Heart left ventricle (tissue), 16 donors: Measurements from ENCODE around the gene KHDC1L. TPM values are rescaled to one million over a fixed set of nuclear protein-coding genes. Genes with fewer than 3 reads are reported as not detected.

Experiments used
- ATAC-seq, 4 donors: fragments of 200-7000 bp; cut with Tn5 transposase; one replicate each; pipeline ENCODE4 v1.9.1; 2020 to 2022; ENCODE audit warnings: moderate library complexity in 4 of 4, mild to moderate bottlenecking in 3 of 4, moderate number of reproducible peaks in 1 of 4
- DNase-seq, 5 donors: peaks; one replicate each; pipeline ENCODE4 v3.0.0-alpha.2; 2020
- H3K27ac ChIP-seq, 12 donors: fragments of 200-600 bp; sonication (generic) in 4 of 12; one replicate each; pipeline versions ENCODE4 v1.5.0 to v1.8.0; 2016 to 2022; ENCODE audit warnings: mild to moderate bottlenecking in 2 of 12
- H3K27me3 ChIP-seq, 9 donors: fragments of 200-600 bp; sonication (generic) in 2 of 9; one replicate each; pipeline versions ENCODE4 v1.5.1 to v1.8.0; 2016 to 2022; ENCODE audit warnings: mild to moderate bottlenecking in 3 of 9
- H3K36me3 ChIP-seq, 9 donors: fragments of 200-600 bp; sonication (generic) in 2 of 9; one replicate each; pipeline versions ENCODE4 v1.5.0 to v1.8.0; 2018 to 2022; ENCODE audit warnings: mild to moderate bottlenecking in 2 of 9
- H3K4me1 ChIP-seq, 12 donors: fragments of 200-600 bp; sonication (generic) in 4 of 12; one replicate each; pipeline versions ENCODE4 v1.5.0 to v1.8.0; 2016 to 2022; ENCODE audit warnings: mild to moderate bottlenecking in 3 of 12
- H3K4me3 ChIP-seq, 12 donors: fragments of 200-600 bp; sonication (generic) in 4 of 12; one replicate each; pipeline versions ENCODE4 v1.5.0 to v1.8.0; 2017 to 2022; ENCODE audit warnings: mild to moderate bottlenecking in 9 of 12, moderate library complexity in 4 of 12
- H3K9me3 ChIP-seq, 12 donors: fragments of 200-600 bp; sonication (generic) in 4 of 12; one replicate each; pipeline versions ENCODE4 v1.5.0 to v1.8.0; 2016 to 2022; ENCODE audit warnings: mild to moderate bottlenecking in 1 of 12
- POLR2A ChIP-seq, 2 donors: fragments of 450-650 bp; IDR thresholded peaks; one replicate each; pipeline ENCODE4 v1.6.1; 2017; ENCODE audit warnings: antibody characterized with exemption in 2 of 2, mild to moderate bottlenecking in 2 of 2, moderate library complexity in 2 of 2
- WGBS, 4 donors: extraction: QIAGEN DNeasy Blood & Tissue Kit in 2 of 4; methylation state at CpG; one replicate each; pipeline versions ENCODE4 v1.1.5 to v1.1.7; 2013 to 2018; 5-methylcytosine and 5-hydroxymethylcytosine counted together
- intact Hi-C, 10 donors: fragments of 100-400 bp; cut with DNase I; formaldehyde crosslinking; loops; one replicate each; pipeline versions ENCODE4 v1.11.1 to v1.14.2; 2022
- polyA plus RNA-seq, 2 donors: library from polyadenylated mRNA; stranded (reverse); fragments of 200-250 nt; gene quantifications; one replicate each; pipeline ENCODE4 v1.2.3, GENCODE V29; 2013
- total RNA-seq, 9 donors: library from RNA; depleted of rRNA in 2 of 9; stranded (reverse); fragments of >200 nt in 2 of 9; fragmentation: NEBNext Ultra II Directional in 3 of 9; extraction: Animal tissue kit (Norgen Biotek cat#: 25700) in 3 of 9; gene quantifications; one replicate each; pipeline versions ENCODE4 v1.1.0 to v1.2.4, GENCODE V29; 2016 to 2023
- TF ChIP-seq, protein P1 (sequence below), 12 donors: fragments of 200-600 bp; sonication (generic) in 4 of 12; IDR thresholded peaks; one replicate each; pipeline versions ENCODE4 v1.5.0 to v1.8.0; 2018 to 2022; ENCODE audit warnings: antibody characterized with exemption in 12 of 12, mild to moderate bottlenecking in 5 of 12
- donor health status: ischemic (EF 13 %, LVEDD 7.1; RV severe dilation, severe dysfunction).
- donor health status: healthy with polysubstance abuse.
- donor health status: DM: no; HTN: yes; CAD: no.
- donor health status: DM: no; HTN: no; CAD: no.
- donor health status: ischemic (EF 25% LVEDD 6.9; RV normal size, moderate dysfunction).
- donor health status: ischemic (EF 25% LVEDD 5.7; RV mildly dilated, moderate dysfunction).
- donor health status: healthy.
- donor health status: DM: yes; HTN: yes; CAD: no.
- donor health status: ischemic (EF 35%, LVEDD 5.7; RV mildly dilated, moderate dysfunction).
- donor health status: nonischemic (EF 11% LVEDD 7.7; RV severe dilation, severe dysfunction).
- donor health status: DM: yes; HTN: yes; CAD: no.
- donor health status: PGD.
- donor health status: ischemic (EF 29% LVEDD 5.4; RV normal size, mild dysfunction).
- donor health status: nonischemic (EF 23%, LVEDD 6.1; RV moderate dilation, normal function).

The KHDC1L gene
- total and polyA plus RNA-seq, 11 donors = not detected

DNA sequence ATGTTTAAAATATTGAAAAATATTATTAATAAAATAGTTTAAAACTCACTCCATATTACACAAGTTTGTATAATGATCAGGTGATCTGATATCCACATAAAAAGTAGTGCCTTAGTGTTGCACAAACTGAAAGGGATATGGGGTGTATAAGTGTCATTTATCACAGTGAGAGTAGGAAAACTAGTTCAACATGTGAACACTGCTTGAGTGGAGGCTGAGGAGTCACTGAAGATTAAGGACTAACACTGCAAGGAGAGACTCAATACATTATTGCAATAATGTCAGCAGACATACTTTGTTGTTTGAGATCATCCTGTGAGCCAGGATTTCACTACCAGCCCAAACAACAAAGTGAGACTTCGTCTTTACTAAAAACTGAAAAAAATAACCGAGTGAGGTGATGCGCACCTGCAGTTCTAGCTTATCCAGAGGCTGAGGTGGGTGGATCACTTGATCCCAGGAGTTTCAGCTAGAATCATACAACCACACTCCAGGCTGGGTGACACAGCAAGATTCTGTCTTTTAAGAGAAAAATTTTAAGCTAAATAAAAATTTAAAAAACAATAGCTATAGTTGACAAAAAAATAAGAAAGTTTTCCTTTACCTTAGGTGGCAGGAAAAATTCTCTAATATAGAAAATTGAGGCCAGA, 2.4 kb upstream of the KHDC1L start:
- ATAC-seq = no peak
- TF ChIP-seq, protein P1, sequence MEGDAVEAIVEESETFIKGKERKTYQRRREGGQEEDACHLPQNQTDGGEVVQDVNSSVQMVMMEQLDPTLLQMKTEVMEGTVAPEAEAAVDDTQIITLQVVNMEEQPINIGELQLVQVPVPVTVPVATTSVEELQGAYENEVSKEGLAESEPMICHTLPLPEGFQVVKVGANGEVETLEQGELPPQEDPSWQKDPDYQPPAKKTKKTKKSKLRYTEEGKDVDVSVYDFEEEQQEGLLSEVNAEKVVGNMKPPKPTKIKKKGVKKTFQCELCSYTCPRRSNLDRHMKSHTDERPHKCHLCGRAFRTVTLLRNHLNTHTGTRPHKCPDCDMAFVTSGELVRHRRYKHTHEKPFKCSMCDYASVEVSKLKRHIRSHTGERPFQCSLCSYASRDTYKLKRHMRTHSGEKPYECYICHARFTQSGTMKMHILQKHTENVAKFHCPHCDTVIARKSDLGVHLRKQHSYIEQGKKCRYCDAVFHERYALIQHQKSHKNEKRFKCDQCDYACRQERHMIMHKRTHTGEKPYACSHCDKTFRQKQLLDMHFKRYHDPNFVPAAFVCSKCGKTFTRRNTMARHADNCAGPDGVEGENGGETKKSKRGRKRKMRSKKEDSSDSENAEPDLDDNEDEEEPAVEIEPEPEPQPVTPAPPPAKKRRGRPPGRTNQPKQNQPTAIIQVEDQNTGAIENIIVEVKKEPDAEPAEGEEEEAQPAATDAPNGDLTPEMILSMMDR (IDR thresholded peaks at IDR 0.05) = no peak
- no peak for TF ChIP-seq POLR2A (IDR thresholded peaks at IDR 0.05)
- H3K36me3 ChIP-seq = no peaks in the 10 kb centered on the region
- intact Hi-C loops = no loop called here
- H3K4me3 ChIP-seq = no peak overlapping the region
- DNase-seq = no peak
- 85 to 93% (median 90%) methylated on average over 3 of the region's 3 CpGs for WGBS, 4 donors
- H3K27ac ChIP-seq = no peak overlapping the region
- H3K9me3 ChIP-seq = no peaks in the 10 kb centered on the region
- H3K4me1 ChIP-seq = no peaks in the 10 kb centered on the region
- H3K27me3 ChIP-seq = no peaks in the 10 kb centered on the region

DNA sequence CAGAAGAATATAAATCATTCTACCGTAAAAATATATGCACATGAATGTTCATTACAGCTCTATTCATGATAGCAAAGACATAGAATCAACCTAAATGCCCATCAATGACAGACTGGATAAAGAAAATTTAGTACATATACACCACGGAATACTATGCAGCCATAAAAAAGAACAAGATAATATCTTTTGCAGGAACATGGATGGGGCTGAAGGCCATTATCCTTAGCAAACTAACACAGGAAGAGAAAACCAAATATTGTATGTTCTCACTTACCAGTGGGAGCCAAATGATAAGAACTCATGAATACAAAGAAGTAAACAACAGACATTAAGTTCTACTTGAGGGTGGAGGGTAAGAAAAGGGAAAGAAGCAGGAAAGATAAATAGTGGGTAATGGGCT, 8.4 kb downstream of the KHDC1L start:
- Histone ChIP-seq H3K27ac (no peak overlapping the region), H3K36me3 (no peaks in the 10 kb centered on the region), H3K9me3 (peaks cover 0 to 5% (median 0%) of the 10 kb centered on the region in 12 donors), H3K4me3 (no peak overlapping the region), H3K27me3 (no peaks in the 10 kb centered on the region), H3K4me1 (no peaks in the 10 kb centered on the region)
- 92 to 99% (median 95%) methylated on average over 2 of the region's 2 CpGs for WGBS, 4 donors
- intact Hi-C loops = no loop called here
- no peak for DNase-seq
- ATAC-seq = no peak
- TF ChIP-seq, protein P1 (IDR thresholded peaks at IDR 0.05) = no peak
- no peak for TF ChIP-seq POLR2A (IDR thresholded peaks at IDR 0.05)

DNA sequence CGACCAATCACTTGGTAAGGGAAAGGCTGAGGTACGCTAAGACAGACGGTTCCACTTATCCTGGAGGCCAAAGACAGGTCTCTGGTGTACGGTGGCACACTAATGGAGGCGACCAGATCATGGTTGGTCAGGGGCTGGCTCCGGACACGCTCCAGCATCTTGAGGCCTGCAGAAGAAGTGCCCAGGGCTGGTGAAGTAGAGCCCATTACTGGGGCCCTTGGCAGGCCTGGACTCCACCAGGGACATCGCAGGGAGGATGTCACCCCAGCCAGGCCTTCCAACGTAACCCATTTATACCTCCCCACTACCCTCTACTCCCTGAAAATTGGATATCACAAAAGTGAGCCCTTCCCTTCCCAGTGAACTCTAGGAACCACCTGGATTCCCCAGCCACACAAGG, 16.2 kb downstream of the KHDC1L start:
- Histone ChIP-seq H3K27ac (no peak overlapping the region), H3K36me3 (no peaks in the 10 kb centered on the region), H3K4me3 (no peak overlapping the region), H3K27me3 (no peaks in the 10 kb centered on the region), H3K4me1 (no peaks in the 10 kb centered on the region), H3K9me3 (no peaks in the 10 kb centered on the region)
- ATAC-seq = no peak
- TF ChIP-seq, protein P1 (IDR thresholded peaks at IDR 0.05) = no peak
- TF ChIP-seq POLR2A (IDR thresholded peaks at IDR 0.05) = no peak
- intact Hi-C loops = no loop called here
- no peak for DNase-seq
- 69 to 94% (median 83%) methylated on average over 9 of the region's 9 CpGs for WGBS, 4 donors

DNA sequence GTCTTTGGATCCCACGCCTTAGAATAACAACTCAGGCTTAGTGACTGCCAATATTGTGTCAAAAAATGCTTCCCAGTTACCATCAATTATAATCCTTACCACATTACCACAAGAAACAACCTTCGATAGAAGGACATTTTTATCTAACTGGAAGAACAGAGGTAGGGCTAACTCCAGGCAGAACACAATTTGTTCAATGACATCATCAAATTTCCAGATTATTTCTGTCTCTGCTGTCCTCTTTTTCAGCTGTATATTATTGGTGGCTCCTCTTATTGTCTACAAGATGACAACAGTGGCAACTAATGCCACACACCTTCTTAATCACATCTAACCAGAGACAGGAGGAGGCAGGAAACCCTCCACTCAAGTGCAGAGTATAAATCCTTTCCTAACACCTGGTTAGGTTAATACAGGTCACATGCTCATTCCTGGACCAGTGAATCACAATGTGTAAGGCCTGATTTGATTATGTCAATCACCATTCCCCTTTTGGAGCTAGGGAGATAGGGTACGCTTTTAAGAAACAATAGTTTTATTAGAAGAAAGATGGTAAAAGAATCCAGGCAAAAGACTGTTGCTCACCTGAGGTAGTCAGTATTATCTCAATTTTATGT, 18.0 kb downstream of the KHDC1L start:
- intact Hi-C loops = no loop called here
- 81 to 90% (median 85%) methylated on average over 3 of the region's 3 CpGs for WGBS, 4 donors
- TF ChIP-seq, protein P1 (IDR thresholded peaks at IDR 0.05) = no peak
- no peak for TF ChIP-seq POLR2A (IDR thresholded peaks at IDR 0.05)
- Histone ChIP-seq H3K27ac (no peak overlapping the region), H3K9me3 (no peaks in the 10 kb centered on the region), H3K36me3 (no peaks in the 10 kb centered on the region), H3K4me3 (no peak overlapping the region), H3K27me3 (no peaks in the 10 kb centered on the region), H3K4me1 (no peaks in the 10 kb centered on the region)
- DNase-seq (no peak), ATAC-seq (no peak)
